Spleen (tissue), 7 donors: ENCODE measurements around the gene PIK3CB.

Source experiments
- CTCF ChIP-seq, 11 experiments: fragments of 200-600 bp in 7 of 11; fragments of 450-650 bp in 4 of 11; sonication (generic) in 4 of 11; IDR thresholded peaks in 8 of 11; conservative IDR thresholded peaks in 3 of 11; 1 replicate in 7 of 11; 2 replicates in 4 of 11; pipeline versions ENCODE4 v1.4.0 to v1.8.0; 2016 to 2021; ENCODE audit warnings: antibody characterized with exemption in 11 of 11, inconsistent platforms in 4 of 11, mild to moderate bottlenecking in 1 of 11
- POLR2AphosphoS5 ChIP-seq, 3 donors: sonication (generic); formaldehyde crosslinking; IDR thresholded peaks; one replicate each; pipeline ENCODE4 v1.5.1; 2017; ENCODE audit warnings: antibody characterized with exemption in 3 of 3
- donor health status: DM: no; HTN: no; CAD: no; lungs with moderate emphysema.
- donor health status: DM: no; HTN: no; CAD: no.
- donor health status: DM: no; HTN: no; CAD: no.

GRCh38 chr3:138817695-138818094 lies 17.0 kb downstream of the PIK3CB start:
- TF ChIP-seq POLR2AphosphoS5 (IDR thresholded peaks at IDR 0.05): no peak
- no peak for TF ChIP-seq CTCF (IDR thresholded peaks at IDR 0.05 in 8 of 11, conservative IDR thresholded peaks at IDR 0.05 in 3 of 11)
